ENCODE results near the gene GTPBP1.

- TF ChIP-seq FOS (IDR thresholded peaks at IDR 0.05; ENCODE audit: borderline replicate concordance, insufficient read depth, low read length): no peak
- peak; percentile 18 for TF ChIP-seq POLR2A (IDR thresholded peaks at IDR 0.05; ENCODE audit: low read depth, low read length)
These were observed 49.3 kb upstream of the GTPBP1 start, which contains the start of the genes CBY1 and FAM227A for GRCh38 chr22:38656256-38657044.
